ENCODE data around the gene IFNA6. TPM values are rescaled to one million over a fixed set of nuclear protein-coding genes. Genes with fewer than 3 reads are reported as not detected.

Gene IFNA6
- polyA plus RNA-seq, 1 donor from 2014 or later, result not detected

DNA sequence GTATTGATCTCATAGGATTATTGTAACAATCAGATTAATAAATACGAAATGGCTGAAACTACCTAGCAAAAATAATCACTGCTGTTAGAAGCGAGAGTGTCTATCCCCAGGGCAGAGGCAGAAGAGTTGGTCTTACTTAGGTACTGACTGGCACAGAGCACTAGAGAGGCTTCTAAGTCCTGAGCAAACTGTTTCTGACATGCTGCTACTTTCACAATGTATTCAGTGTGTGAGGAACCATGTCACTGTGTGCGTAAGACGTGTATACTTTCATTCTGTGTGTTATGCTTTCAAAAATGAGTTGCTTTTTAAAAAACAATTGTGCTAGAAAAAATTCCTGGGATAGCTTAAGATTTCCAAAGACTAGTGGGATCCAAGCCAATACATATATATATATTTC, 10.0 kb downstream of the IFNA6 start:
- Histone ChIP-seq H3K27me3 (ENCODE audit: insufficient read depth, low read depth, low read length) (no peaks in the 10 kb centered on the region), H3F3A (ENCODE audit: insufficient read depth, low read length, poor library complexity, severe bottlenecking) (no peaks in the 10 kb centered on the region), H3K4me3 (ENCODE audit: low read length) (no peak overlapping the region), H3K36me3 (ENCODE audit: insufficient read depth, low read length) (no peaks in the 10 kb centered on the region), H3K9ac (ENCODE audit: low read length) (no peak overlapping the region), H3K27ac (ENCODE audit: low read length) (no peak overlapping the region), H3K9me3 (ENCODE audit: low read length) (peaks cover 3% of the 10 kb centered on the region), H3K9me2 (ENCODE audit: insufficient read depth, low read length) (no peaks in the 10 kb centered on the region), H2AFZ (ENCODE audit: low read depth, low read length) (no peak overlapping the region), H3K4me2 (ENCODE audit: low read length) (no peak overlapping the region), H3K79me2 (replicated peaks; ENCODE audit: insufficient read depth, low read length) (no peaks in the 10 kb centered on the region), H4K20me1 (ENCODE audit: insufficient read depth) (no peaks in the 10 kb centered on the region)
- TF ChIP-seq RAD21 (conservative IDR thresholded peaks at IDR 0.05), result no peak
- TF ChIP-seq, protein P1, sequence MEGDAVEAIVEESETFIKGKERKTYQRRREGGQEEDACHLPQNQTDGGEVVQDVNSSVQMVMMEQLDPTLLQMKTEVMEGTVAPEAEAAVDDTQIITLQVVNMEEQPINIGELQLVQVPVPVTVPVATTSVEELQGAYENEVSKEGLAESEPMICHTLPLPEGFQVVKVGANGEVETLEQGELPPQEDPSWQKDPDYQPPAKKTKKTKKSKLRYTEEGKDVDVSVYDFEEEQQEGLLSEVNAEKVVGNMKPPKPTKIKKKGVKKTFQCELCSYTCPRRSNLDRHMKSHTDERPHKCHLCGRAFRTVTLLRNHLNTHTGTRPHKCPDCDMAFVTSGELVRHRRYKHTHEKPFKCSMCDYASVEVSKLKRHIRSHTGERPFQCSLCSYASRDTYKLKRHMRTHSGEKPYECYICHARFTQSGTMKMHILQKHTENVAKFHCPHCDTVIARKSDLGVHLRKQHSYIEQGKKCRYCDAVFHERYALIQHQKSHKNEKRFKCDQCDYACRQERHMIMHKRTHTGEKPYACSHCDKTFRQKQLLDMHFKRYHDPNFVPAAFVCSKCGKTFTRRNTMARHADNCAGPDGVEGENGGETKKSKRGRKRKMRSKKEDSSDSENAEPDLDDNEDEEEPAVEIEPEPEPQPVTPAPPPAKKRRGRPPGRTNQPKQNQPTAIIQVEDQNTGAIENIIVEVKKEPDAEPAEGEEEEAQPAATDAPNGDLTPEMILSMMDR (IDR thresholded peaks at IDR 0.05; ENCODE audit: poor library complexity, severe bottlenecking), result no peak
- TF ChIP-seq EP300 (conservative IDR thresholded peaks at IDR 0.05; ENCODE audit: poor library complexity, severe bottlenecking), result no peak
- TF ChIP-seq, protein P2, sequence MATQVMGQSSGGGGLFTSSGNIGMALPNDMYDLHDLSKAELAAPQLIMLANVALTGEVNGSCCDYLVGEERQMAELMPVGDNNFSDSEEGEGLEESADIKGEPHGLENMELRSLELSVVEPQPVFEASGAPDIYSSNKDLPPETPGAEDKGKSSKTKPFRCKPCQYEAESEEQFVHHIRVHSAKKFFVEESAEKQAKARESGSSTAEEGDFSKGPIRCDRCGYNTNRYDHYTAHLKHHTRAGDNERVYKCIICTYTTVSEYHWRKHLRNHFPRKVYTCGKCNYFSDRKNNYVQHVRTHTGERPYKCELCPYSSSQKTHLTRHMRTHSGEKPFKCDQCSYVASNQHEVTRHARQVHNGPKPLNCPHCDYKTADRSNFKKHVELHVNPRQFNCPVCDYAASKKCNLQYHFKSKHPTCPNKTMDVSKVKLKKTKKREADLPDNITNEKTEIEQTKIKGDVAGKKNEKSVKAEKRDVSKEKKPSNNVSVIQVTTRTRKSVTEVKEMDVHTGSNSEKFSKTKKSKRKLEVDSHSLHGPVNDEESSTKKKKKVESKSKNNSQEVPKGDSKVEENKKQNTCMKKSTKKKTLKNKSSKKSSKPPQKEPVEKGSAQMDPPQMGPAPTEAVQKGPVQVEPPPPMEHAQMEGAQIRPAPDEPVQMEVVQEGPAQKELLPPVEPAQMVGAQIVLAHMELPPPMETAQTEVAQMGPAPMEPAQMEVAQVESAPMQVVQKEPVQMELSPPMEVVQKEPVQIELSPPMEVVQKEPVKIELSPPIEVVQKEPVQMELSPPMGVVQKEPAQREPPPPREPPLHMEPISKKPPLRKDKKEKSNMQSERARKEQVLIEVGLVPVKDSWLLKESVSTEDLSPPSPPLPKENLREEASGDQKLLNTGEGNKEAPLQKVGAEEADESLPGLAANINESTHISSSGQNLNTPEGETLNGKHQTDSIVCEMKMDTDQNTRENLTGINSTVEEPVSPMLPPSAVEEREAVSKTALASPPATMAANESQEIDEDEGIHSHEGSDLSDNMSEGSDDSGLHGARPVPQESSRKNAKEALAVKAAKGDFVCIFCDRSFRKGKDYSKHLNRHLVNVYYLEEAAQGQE (IDR thresholded peaks at IDR 0.05; ENCODE audit: borderline replicate concordance), result no peak
- TF ChIP-seq SMC3 (conservative IDR thresholded peaks at IDR 0.05; ENCODE audit: poor library complexity), result no peak
- TF ChIP-seq POLR2AphosphoS5 (IDR thresholded peaks at IDR 0.05), result no peak
- TF ChIP-seq TAF1 (IDR thresholded peaks at IDR 0.05; ENCODE audit: low read depth), result no peak
- TF ChIP-seq EZH2 (IDR thresholded peaks at IDR 0.05; ENCODE audit: borderline replicate concordance, insufficient read depth, low read length, poor library complexity, severe bottlenecking), result no peak
- no peak for TF ChIP-seq MXI1 (conservative IDR thresholded peaks at IDR 0.05; ENCODE audit: poor library complexity, severe bottlenecking)

DNA sequence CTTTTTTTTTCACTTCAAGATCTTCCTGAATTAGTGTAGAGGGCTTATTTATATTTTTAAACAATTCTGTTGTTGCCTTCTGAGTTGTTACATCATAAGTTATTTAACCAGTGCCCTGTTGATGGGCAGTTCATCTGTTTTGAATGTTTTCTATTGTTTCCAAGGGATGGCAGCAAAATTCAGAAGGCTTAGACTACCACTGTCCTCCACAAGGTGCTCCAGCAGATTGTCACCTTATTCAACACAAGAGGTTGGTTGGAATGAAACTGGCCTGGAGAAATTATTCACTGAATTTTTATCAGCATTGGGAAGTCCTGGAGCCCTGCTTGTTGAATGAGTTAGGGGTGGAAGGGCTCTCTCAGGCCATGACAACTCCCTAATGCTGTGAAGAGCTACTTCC, 14.2 kb downstream of the IFNA6 start:
- Histone ChIP-seq H3K36me3 (ENCODE audit: insufficient read depth, low read length) (peaks cover 6% of the 10 kb centered on the region), H3K9me2 (ENCODE audit: insufficient read depth, low read length) (no peaks in the 10 kb centered on the region), H3K27me3 (ENCODE audit: insufficient read depth, low read depth, low read length) (no peaks in the 10 kb centered on the region), H3K27ac (ENCODE audit: low read length) (no peak overlapping the region), H3K4me3 (ENCODE audit: low read length) (no peak overlapping the region), H3K9me3 (ENCODE audit: low read length) (no peaks in the 10 kb centered on the region), H4K20me1 (ENCODE audit: insufficient read depth) (no peaks in the 10 kb centered on the region), H3K4me2 (ENCODE audit: low read length) (no peak overlapping the region), H3F3A (ENCODE audit: insufficient read depth, low read length, poor library complexity, severe bottlenecking) (no peaks in the 10 kb centered on the region), H3K9ac (ENCODE audit: low read length) (no peak overlapping the region), H2AFZ (ENCODE audit: low read depth, low read length) (no peak overlapping the region), H3K79me2 (replicated peaks; ENCODE audit: insufficient read depth, low read length) (peaks cover 36% of the 10 kb centered on the region)
- TF ChIP-seq POLR2AphosphoS5 (IDR thresholded peaks at IDR 0.05) (no peak), TAF1 (IDR thresholded peaks at IDR 0.05; ENCODE audit: low read depth) (no peak)

Measured in neural cell (in vitro differentiated cells).